Astrocyte (in vitro differentiated cells and primary cell): Measurements from ENCODE around the gene ALDH3A2.

Source experiments
- EZH2 ChIP-seq: IDR thresholded peaks from 2 replicates; pipeline ENCODE4 v1.6.1; 2012; ENCODE audit warnings: mild to moderate bottlenecking, low read length, inconsistent platforms; ENCODE audit not compliant: insufficient read depth
- TF ChIP-seq, protein P1 (sequence below): IDR thresholded peaks from 2 replicates; pipeline ENCODE4 v1.5.1; 2011; ENCODE audit warnings: low read depth, mild to moderate bottlenecking, inconsistent platforms, low read length, moderate library complexity; ENCODE audit not compliant: insufficient read depth

DNA sequence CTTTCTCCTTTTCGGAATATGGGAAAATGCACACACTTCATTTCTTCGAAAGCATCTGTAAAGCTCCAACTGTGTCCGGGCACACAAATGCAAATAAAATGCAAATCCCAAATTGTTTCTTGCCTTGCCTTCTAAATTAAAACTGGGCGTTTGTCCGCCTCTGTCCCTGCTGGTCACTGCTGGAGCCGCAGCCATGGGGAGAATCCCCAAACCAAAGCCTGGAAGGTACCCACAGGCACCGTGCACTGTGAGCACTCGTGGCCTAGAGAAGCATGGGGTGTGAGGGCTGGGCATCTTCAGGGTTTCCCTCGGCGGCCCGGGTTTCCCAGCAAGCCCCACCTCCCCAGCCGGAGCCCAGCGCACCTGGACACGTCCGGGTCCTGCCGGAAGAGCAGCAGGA lies 64.9 kb downstream of the ALDH3A2 start:
- TF ChIP-seq, protein P1, sequence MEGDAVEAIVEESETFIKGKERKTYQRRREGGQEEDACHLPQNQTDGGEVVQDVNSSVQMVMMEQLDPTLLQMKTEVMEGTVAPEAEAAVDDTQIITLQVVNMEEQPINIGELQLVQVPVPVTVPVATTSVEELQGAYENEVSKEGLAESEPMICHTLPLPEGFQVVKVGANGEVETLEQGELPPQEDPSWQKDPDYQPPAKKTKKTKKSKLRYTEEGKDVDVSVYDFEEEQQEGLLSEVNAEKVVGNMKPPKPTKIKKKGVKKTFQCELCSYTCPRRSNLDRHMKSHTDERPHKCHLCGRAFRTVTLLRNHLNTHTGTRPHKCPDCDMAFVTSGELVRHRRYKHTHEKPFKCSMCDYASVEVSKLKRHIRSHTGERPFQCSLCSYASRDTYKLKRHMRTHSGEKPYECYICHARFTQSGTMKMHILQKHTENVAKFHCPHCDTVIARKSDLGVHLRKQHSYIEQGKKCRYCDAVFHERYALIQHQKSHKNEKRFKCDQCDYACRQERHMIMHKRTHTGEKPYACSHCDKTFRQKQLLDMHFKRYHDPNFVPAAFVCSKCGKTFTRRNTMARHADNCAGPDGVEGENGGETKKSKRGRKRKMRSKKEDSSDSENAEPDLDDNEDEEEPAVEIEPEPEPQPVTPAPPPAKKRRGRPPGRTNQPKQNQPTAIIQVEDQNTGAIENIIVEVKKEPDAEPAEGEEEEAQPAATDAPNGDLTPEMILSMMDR: no peak
- no peak for TF ChIP-seq EZH2
